NCI-H2196 (cell line): ENCODE data around the gene PICALM.

Experiments used
- DNase-seq: peaks from one replicate; lab custom pipeline; 2025; ENCODE audit not compliant: unreplicated experiment; lab: John Stamatoyannopoulos, UW

The PICALM gene

GRCh38 chr11:86050196-86050709 lies 18.6 kb downstream of the PICALM start:
- DNase-seq: no peak

GRCh38 chr11:86047275-86047991 lies 21.5 kb downstream of the PICALM start:
- no peak for DNase-seq

GRCh38 chr11:86046116-86046515 lies 22.8 kb downstream of the PICALM start:
- DNase-seq: no peak

GRCh38 chr11:86043765-86044503 lies 24.9 kb downstream of the PICALM start:
- no peak for DNase-seq

GRCh38 chr11:86041975-86042378 lies 26.9 kb downstream of the PICALM start:
- peak; percentile 85 for DNase-seq

GRCh38 chr11:86040919-86041850 lies 27.7 kb downstream of the PICALM start:
- no peak for DNase-seq

- DNase-seq: no peak
Measured at GRCh38 chr11:86039094-86039493, 29.8 kb downstream of the PICALM start.

- DNase-seq: no peak
Measured at GRCh38 chr11:86037743-86038142, 31.1 kb downstream of the PICALM start.

- no peak for DNase-seq
Measured at GRCh38 chr11:86035920-86036319, 33.0 kb downstream of the PICALM start.

- no peak for DNase-seq
Measured at GRCh38 chr11:86035164-86035563, 33.7 kb downstream of the PICALM start.

GRCh38 chr11:86034710-86035109 lies 34.2 kb downstream of the PICALM start:
- DNase-seq: no peak

GRCh38 chr11:86021377-86021776 lies 47.5 kb downstream of the PICALM start:
- DNase-seq: no peak

- DNase-seq: no peak
Measured at GRCh38 chr11:86018249-86018648, 50.6 kb downstream of the PICALM start.

- DNase-seq: no peak
Measured at GRCh38 chr11:86016451-86016850, 52.4 kb downstream of the PICALM start.

- no peak for DNase-seq
Measured at GRCh38 chr11:86015699-86016098, 53.2 kb downstream of the PICALM start.

- DNase-seq: no peak
Measured at GRCh38 chr11:86014221-86014620, 54.7 kb downstream of the PICALM start.

GRCh38 chr11:86013713-86014112 lies 55.2 kb downstream of the PICALM start:
- DNase-seq: no peak

GRCh38 chr11:86011175-86011574 lies 57.7 kb downstream of the PICALM start:
- no peak for DNase-seq

GRCh38 chr11:86003654-86004053 lies 65.2 kb downstream of the PICALM start:
- no peak for DNase-seq

GRCh38 chr11:86002431-86002830 lies 66.5 kb downstream of the PICALM start:
- no peak for DNase-seq

GRCh38 chr11:85991508-85991907 lies 77.4 kb downstream of the PICALM start:
- DNase-seq: no peak
